HCT116 (cell line): ENCODE data around the gene FCF1. TPM values are rescaled to one million over a fixed set of nuclear protein-coding genes. Genes with fewer than 3 reads are reported as not detected.

Experiments used
- ATAC-seq: fragments of 200-7000 bp; cut with Tn5 transposase; 2 replicates; pipeline ENCODE4 v1.9.1; 2020; ENCODE audit warnings: mild to moderate bottlenecking, moderate library complexity
- BruUV-seq: library from RNA; stranded (reverse); fragments of 400-500 nt; replicated peaks from 2 replicates; lab custom pipeline; 2021; lab: Mats Ljungman, UMichigan
- CTCF ChIA-PET: fragments of 300-600 bp; sonication (Branson Sonifier 250); formaldehyde crosslinking; loops from one replicate; lab custom pipeline; 2021; ENCODE audit warnings: antibody characterized with exemption; lab: Charles Lee
- POLR2A ChIA-PET: fragments of 300-600, 350-600 bp; sonication (Branson Sonifier 250); formaldehyde crosslinking; loops from one replicate; lab custom pipeline; 2021; ENCODE audit warnings: antibody characterized with exemption; lab: Charles Lee
- RAD21 ChIA-PET, 2 experiments: fragments of 300-600 bp; sonication (Branson Sonifier 250); formaldehyde crosslinking; loops; one replicate each; lab custom pipeline; 2023; ENCODE audit warnings: low total read pairs in 2 of 2; ENCODE audit not compliant: uncharacterized antibody in 2 of 2, unreplicated experiment in 2 of 2, low non-redundant PET in 1 of 2; lab: Charles Lee
- DNase-seq: peaks from one replicate; pipeline ENCODE4 v3.0.0-alpha.2; 2010; ENCODE audit warnings: low read depth, low spot score
- H2AFZ ChIP-seq: fragments of 200-600 bp; shearing (Covaris generic), sonication (generic); 2 replicates; pipeline ENCODE4 v1.6.1; 2017; ENCODE audit warnings: low read depth, mixed run types, mixed read lengths, antibody characterized with exemption, low read length; ENCODE audit not compliant: poor library complexity, severe bottlenecking
- H3K27ac ChIP-seq: 2 replicates; pipeline ENCODE4 v1.5.1; 2012; ENCODE audit warnings: low read depth, low read length
- H3K27me3 ChIP-seq: fragments of 200-600 bp; sonication (generic); 2 replicates; pipeline ENCODE4 v1.6.1; 2016; ENCODE audit warnings: mixed run types, low read length, mixed read lengths; ENCODE audit not compliant: insufficient read depth
- H3K36me3 ChIP-seq, 2 experiments: fragments of 200-500 bp in 1 of 2; fragments of 200-600 bp in 1 of 2; sonication (Bioruptor generic) in 1 of 2; sonication (generic) in 1 of 2; 2 replicates each; pipeline versions ENCODE4 v1.5.1 to v1.6.1; 2014 to 2016; ENCODE audit warnings: low read length in 2 of 2, inconsistent platforms in 1 of 2, mixed read lengths in 1 of 2, mixed run types in 1 of 2; ENCODE audit not compliant: insufficient read depth in 2 of 2, control insufficient read depth in 1 of 2
- H3K4me1 ChIP-seq, 2 experiments: fragments of 200-600 bp in 1 of 2; sonication (generic) in 1 of 2; 2 replicates each; pipeline versions ENCODE4 v1.5.1 to v1.6.1; 2012 to 2017; ENCODE audit warnings: low read length in 2 of 2, inconsistent platforms in 1 of 2, mild to moderate bottlenecking in 1 of 2, mixed read lengths in 1 of 2, mixed run types in 1 of 2, moderate library complexity in 1 of 2; ENCODE audit not compliant: insufficient read depth in 2 of 2, control insufficient read depth in 1 of 2
- H3K4me2 ChIP-seq: fragments of 200-600 bp; sonication (generic); 2 replicates; pipeline ENCODE4 v1.6.1; 2017; ENCODE audit warnings: mixed run types, low read length, mixed read lengths
- H3K4me3 ChIP-seq, 2 experiments: fragments of 200-600 bp in 1 of 2; sonication (generic) in 1 of 2; replicated peaks in 1 of 2; 2 replicates each; pipeline ENCODE4 v1.5.1; 2011 to 2016; ENCODE audit warnings: low read length in 2 of 2, control low read depth in 1 of 2, low read depth in 1 of 2, mild to moderate bottlenecking in 1 of 2, mixed read lengths in 1 of 2, mixed run types in 1 of 2
- H3K79me2 ChIP-seq: fragments of 200-600 bp; sonication (generic); 2 replicates; pipeline ENCODE4 v1.6.1; 2017; ENCODE audit warnings: mild to moderate bottlenecking, mixed run types, low read length, moderate library complexity, mixed read lengths; ENCODE audit not compliant: insufficient read depth
- H3K9ac ChIP-seq: fragments of 200-600 bp; sonication (generic); 2 replicates; pipeline ENCODE4 v1.6.1; 2016; ENCODE audit warnings: low read length, mixed read lengths
- H3K9me2 ChIP-seq: fragments of 200-600 bp; sonication (generic), shearing (Covaris generic); 2 replicates; pipeline ENCODE4 v1.6.1; 2017; ENCODE audit warnings: mixed run types, mild to moderate bottlenecking, moderate library complexity; ENCODE audit not compliant: insufficient read depth
- H3K9me3 ChIP-seq, 2 experiments: fragments of 200-500 bp in 1 of 2; fragments of 200-600 bp in 1 of 2; sonication (Bioruptor generic) in 1 of 2; sonication (generic) in 1 of 2; 2 replicates each; pipeline ENCODE4 v1.6.1; 2014 to 2017; ENCODE audit warnings: low read length in 2 of 2, mixed read lengths in 2 of 2, inconsistent platforms in 1 of 2, low read depth in 1 of 2, mild to moderate bottlenecking in 1 of 2, mixed run types in 1 of 2, moderate library complexity in 1 of 2; ENCODE audit not compliant: control insufficient read depth in 1 of 2, insufficient read depth in 1 of 2
- H4K20me1 ChIP-seq: fragments of 200-600 bp; sonication (generic), shearing (Covaris generic); 2 replicates; pipeline ENCODE4 v1.6.1; 2017; ENCODE audit warnings: mixed run types, mild to moderate bottlenecking, moderate library complexity; ENCODE audit not compliant: insufficient read depth
- ATF3 ChIP-seq: IDR thresholded peaks from 2 replicates; pipeline ENCODE4 v1.6.1; 2012
- CBX3 ChIP-seq: IDR thresholded peaks from 2 replicates; pipeline ENCODE4 v1.6.1; 2012; ENCODE audit warnings: low read depth
- CEBPB ChIP-seq: IDR thresholded peaks from 2 replicates; pipeline ENCODE4 v1.6.1; 2012; ENCODE audit warnings: low read depth
- CTCF ChIP-seq, 3 experiments: fragments of 200-600 bp in 1 of 3; sonication (generic) in 1 of 3; IDR thresholded peaks in 2 of 3; conservative IDR thresholded peaks in 1 of 3; 2 replicates each; pipeline ENCODE4 v1.5.1; 2012 to 2017; ENCODE audit warnings: low read depth in 2 of 3, low read length in 2 of 3, antibody characterized with exemption in 1 of 3, borderline replicate concordance in 1 of 3, control low read depth in 1 of 3, mild to moderate bottlenecking in 1 of 3, mixed read lengths in 1 of 3, mixed run types in 1 of 3, moderate library complexity in 1 of 3; ENCODE audit not compliant: insufficient read depth in 1 of 3
- EGR1 ChIP-seq: IDR thresholded peaks from 2 replicates; pipeline ENCODE4 v1.6.1; 2012; ENCODE audit warnings: low read depth
- ELF1 ChIP-seq: IDR thresholded peaks from 2 replicates; pipeline ENCODE4 v1.6.1; 2012; ENCODE audit warnings: low read depth, borderline replicate concordance
- EZH2phosphoT487 ChIP-seq: fragments of 200-600 bp; IDR thresholded peaks from 2 replicates; pipeline ENCODE4 v1.6.1; 2018; ENCODE audit warnings: antibody characterized with exemption, borderline replicate concordance
- FOSL1 ChIP-seq: IDR thresholded peaks from 2 replicates; pipeline ENCODE4 v1.6.1; 2012; ENCODE audit warnings: low read depth
- JUND ChIP-seq: IDR thresholded peaks from 2 replicates; pipeline ENCODE4 v1.6.1; 2012
- POLR2AphosphoS5 ChIP-seq: IDR thresholded peaks from 2 replicates; pipeline ENCODE4 v1.6.1; 2011; ENCODE audit warnings: mild to moderate bottlenecking, low read depth, low read length, moderate library complexity
- RAD21 ChIP-seq: IDR thresholded peaks from 2 replicates; pipeline ENCODE4 v1.6.1; 2012; ENCODE audit warnings: low read depth, mild to moderate bottlenecking
- TCF7L2 ChIP-seq: IDR thresholded peaks from 2 replicates; pipeline ENCODE4 v1.7.0; 2011; ENCODE audit warnings: borderline replicate concordance, inconsistent platforms; ENCODE audit not compliant: insufficient read depth, insufficient read length; ENCODE audit errors: extremely low read depth
- YY1 ChIP-seq: IDR thresholded peaks from 2 replicates; pipeline ENCODE4 v1.6.1; 2011; ENCODE audit warnings: low read length, low read depth, moderate library complexity, mild to moderate bottlenecking; ENCODE audit not compliant: insufficient replicate concordance; ENCODE audit errors: extremely low read depth
- ZNF274 ChIP-seq: fragments of 200-500 bp; sonication (Bioruptor generic); IDR thresholded peaks from 2 replicates; pipeline ENCODE4 v1.6.1; 2014; ENCODE audit warnings: mild to moderate bottlenecking, low read depth, low read length, inconsistent platforms
- intact Hi-C: fragments of 100-400 bp; cut with micrococcal nuclease; formaldehyde crosslinking; loops from 2 replicates; pipeline ENCODE4 v1.10.0; 2022
- total RNA-seq: library from RNA; stranded (reverse); gene quantifications from one replicate; pipeline ENCODE4 v1.2.1, GENCODE V29; 2021; ENCODE audit not compliant: unreplicated experiment
- TF ChIP-seq, protein P1 (sequence below): IDR thresholded peaks from 2 replicates; pipeline ENCODE4 v1.6.1; 2012; ENCODE audit warnings: low read depth
- TF ChIP-seq, protein P2 (sequence below): IDR thresholded peaks from 2 replicates; pipeline ENCODE4 v1.6.1; 2012

The FCF1 gene
- total RNA-seq, 1 experiment from 2014 or later, result 69.0 TPM

DNA sequence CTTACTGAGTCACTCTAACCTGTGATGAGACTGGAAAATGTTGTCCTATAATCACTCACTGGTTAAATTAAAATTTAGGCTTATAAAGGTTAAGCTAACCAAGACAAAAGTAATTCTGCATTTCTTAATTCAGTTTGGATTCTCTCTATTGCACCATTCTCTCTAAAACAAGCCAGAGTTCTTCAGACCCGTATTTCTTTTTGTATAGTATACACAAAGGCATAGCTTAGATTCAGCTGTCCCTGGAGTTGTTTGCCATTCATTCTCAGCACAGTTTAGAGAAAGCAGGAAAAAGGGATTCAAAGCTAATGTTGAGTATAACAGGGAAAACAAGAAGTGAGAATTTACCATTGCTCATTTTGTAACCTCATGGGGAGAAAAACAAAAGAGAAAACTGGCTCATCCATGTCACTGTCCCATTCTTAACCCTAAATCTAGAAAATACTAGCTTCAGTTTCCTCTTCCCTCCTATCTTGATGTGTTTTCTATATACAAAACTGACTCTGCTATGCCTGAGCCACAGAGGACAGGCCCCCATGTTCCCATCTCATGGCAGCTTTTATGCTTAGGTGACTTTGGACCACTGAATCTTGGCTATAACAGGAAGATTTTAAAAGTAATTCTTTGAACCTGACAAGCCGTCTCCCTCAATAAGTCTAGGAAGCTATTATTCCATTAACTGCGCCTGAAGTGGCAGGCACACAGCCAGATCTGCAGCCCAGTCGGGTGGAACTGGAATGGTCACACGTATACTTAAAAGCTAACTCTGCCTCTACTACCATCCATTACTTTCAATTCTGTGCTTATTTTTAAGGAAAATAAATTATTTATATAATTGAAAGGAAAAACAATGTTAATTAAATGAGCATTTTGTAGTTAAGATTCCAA lies 7.1 kb upstream of the FCF1 start:
- Histone ChIP-seq H3K27ac (no peak overlapping the region), H3K4me1 (no peaks in the 10 kb centered on the region), H3K79me2 (peaks cover 94% of the 10 kb centered on the region), H3K9me2 (no peaks in the 10 kb centered on the region), H3K9me3 (peaks cover 3 to 6% of the 10 kb centered on the region in 2 experiments; a peak in 2 of 4 replicates), H3K27me3 (no peaks in the 10 kb centered on the region), H2AFZ (no peak overlapping the region), H3K9ac (no peak overlapping the region), H3K4me2 (no peak overlapping the region), H4K20me1 (no peaks in the 10 kb centered on the region), H3K36me3 (no peaks in the 10 kb centered on the region), H3K4me3 (no peak overlapping the region)
- TF ChIP-seq, protein P1, sequence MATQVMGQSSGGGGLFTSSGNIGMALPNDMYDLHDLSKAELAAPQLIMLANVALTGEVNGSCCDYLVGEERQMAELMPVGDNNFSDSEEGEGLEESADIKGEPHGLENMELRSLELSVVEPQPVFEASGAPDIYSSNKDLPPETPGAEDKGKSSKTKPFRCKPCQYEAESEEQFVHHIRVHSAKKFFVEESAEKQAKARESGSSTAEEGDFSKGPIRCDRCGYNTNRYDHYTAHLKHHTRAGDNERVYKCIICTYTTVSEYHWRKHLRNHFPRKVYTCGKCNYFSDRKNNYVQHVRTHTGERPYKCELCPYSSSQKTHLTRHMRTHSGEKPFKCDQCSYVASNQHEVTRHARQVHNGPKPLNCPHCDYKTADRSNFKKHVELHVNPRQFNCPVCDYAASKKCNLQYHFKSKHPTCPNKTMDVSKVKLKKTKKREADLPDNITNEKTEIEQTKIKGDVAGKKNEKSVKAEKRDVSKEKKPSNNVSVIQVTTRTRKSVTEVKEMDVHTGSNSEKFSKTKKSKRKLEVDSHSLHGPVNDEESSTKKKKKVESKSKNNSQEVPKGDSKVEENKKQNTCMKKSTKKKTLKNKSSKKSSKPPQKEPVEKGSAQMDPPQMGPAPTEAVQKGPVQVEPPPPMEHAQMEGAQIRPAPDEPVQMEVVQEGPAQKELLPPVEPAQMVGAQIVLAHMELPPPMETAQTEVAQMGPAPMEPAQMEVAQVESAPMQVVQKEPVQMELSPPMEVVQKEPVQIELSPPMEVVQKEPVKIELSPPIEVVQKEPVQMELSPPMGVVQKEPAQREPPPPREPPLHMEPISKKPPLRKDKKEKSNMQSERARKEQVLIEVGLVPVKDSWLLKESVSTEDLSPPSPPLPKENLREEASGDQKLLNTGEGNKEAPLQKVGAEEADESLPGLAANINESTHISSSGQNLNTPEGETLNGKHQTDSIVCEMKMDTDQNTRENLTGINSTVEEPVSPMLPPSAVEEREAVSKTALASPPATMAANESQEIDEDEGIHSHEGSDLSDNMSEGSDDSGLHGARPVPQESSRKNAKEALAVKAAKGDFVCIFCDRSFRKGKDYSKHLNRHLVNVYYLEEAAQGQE, result no peak
- TF ChIP-seq EGR1 (no peak), CEBPB (no peak), EZH2phosphoT487 (no peak), JUND (no peak), ELF1 (no peak), POLR2AphosphoS5 (no peak), TCF7L2 (no peak), YY1 (no peak), ZNF274 (no peak), ATF3 (no peak), CBX3 (no peak), FOSL1 (no peak), RAD21 (no peak), CTCF (IDR thresholded peaks at IDR 0.05 in 2 of 3, conservative IDR thresholded peaks at IDR 0.05 in 1 of 3; ENCODE audit: borderline replicate concordance in 1 of 3, insufficient read depth in 1 of 3, low read depth in 2 of 3, low read length in 2 of 3) (no peak)
- TF ChIP-seq, protein P2, sequence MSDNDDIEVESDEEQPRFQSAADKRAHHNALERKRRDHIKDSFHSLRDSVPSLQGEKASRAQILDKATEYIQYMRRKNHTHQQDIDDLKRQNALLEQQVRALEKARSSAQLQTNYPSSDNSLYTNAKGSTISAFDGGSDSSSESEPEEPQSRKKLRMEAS, result no peak
- CTCF ChIA-PET, result no interaction called here
- BruUV-seq, result no TSS peak
- POLR2A ChIA-PET, result no interaction called here
- RAD21 ChIA-PET, result no interaction called here
- intact Hi-C loops, result no loop called here
- DNase-seq (no peak), ATAC-seq (no peak)
